Osteoblast (primary cell): Measurements from ENCODE around the gene MYO5B. TPM values are rescaled to one million over a fixed set of nuclear protein-coding genes. Genes with fewer than 3 reads are reported as not detected.

Experiments
- DNase-seq: peaks from one replicate; pipeline ENCODE4 v3.0.0; 2011; ENCODE audit warnings: low spot score, mixed read lengths; ENCODE audit not compliant: insufficient read length; ENCODE audit errors: missing footprints
- H2AFZ ChIP-seq: 2 replicates; pipeline ENCODE4 v1.6.0; 2011; ENCODE audit warnings: mild to moderate bottlenecking, low read length
- H3K27ac ChIP-seq: 2 replicates; pipeline ENCODE4 v1.5.1; 2011; ENCODE audit warnings: mild to moderate bottlenecking, low read depth, low read length, moderate library complexity
- H3K27me3 ChIP-seq: 2 replicates; pipeline ENCODE4 v1.6.0; 2012; ENCODE audit warnings: mild to moderate bottlenecking, control low read depth, inconsistent platforms, low read length, moderate library complexity; ENCODE audit not compliant: insufficient read depth
- H3K36me3 ChIP-seq: 2 replicates; pipeline ENCODE4 v1.5.1; 2011; ENCODE audit warnings: mild to moderate bottlenecking, low read length, control low read depth, moderate library complexity; ENCODE audit not compliant: insufficient read depth
- H3K4me1 ChIP-seq: 2 replicates; pipeline ENCODE4 v1.5.1; 2011; ENCODE audit warnings: mild to moderate bottlenecking, low read length, control low read depth, moderate library complexity; ENCODE audit not compliant: insufficient read depth
- H3K4me2 ChIP-seq: 2 replicates; pipeline ENCODE4 v1.6.0; 2011; ENCODE audit warnings: mild to moderate bottlenecking, low read length; ENCODE audit not compliant: insufficient read depth
- H3K4me3 ChIP-seq: fragments of 200-600 bp; sonication (generic); 3 replicates; pipeline ENCODE4 v1.5.1; 2012; ENCODE audit warnings: mild to moderate bottlenecking, low read length, inconsistent platforms; ENCODE audit not compliant: insufficient read depth
- H3K79me2 ChIP-seq: 2 replicates; pipeline ENCODE4 v1.6.0; 2012; ENCODE audit warnings: mild to moderate bottlenecking, low read length, control low read depth, inconsistent platforms; ENCODE audit not compliant: insufficient read depth
- H3K9me3 ChIP-seq: 2 replicates; pipeline ENCODE4 v1.5.1; 2011; ENCODE audit warnings: low read depth, low read length, control low read depth
- H4K20me1 ChIP-seq: 2 replicates; pipeline ENCODE4 v1.6.0; 2012; ENCODE audit warnings: mild to moderate bottlenecking, low read length, control low read depth; ENCODE audit not compliant: insufficient read depth
- total RNA-seq: library from RNA; depleted of rRNA; stranded (reverse); fragments of >200 nt; gene quantifications from 2 replicates; pipeline ENCODE4 v1.2.3, GENCODE V29; 2012
- TF ChIP-seq, protein P1 (sequence below): IDR thresholded peaks from 2 replicates; pipeline ENCODE4 v1.5.1; 2011; ENCODE audit warnings: mild to moderate bottlenecking, low read depth, low read length, moderate library complexity; ENCODE audit errors: extremely low read depth

MYO5B gene
- total RNA-seq, 1 donor = 0.36 TPM

- Histone ChIP-seq H3K9me3 (no peaks in the 10 kb centered on the region), H3K4me3 (no peak overlapping the region), H4K20me1 (no peaks in the 10 kb centered on the region), H3K27me3 (peaks cover 6% of the 10 kb centered on the region), H3K4me1 (no peaks in the 10 kb centered on the region), H3K36me3 (no peaks in the 10 kb centered on the region), H3K4me2 (no peak overlapping the region), H2AFZ (no peak overlapping the region), H3K27ac (no peak overlapping the region), H3K79me2 (no peaks in the 10 kb centered on the region)
- no peak for DNase-seq
- TF ChIP-seq, protein P1, sequence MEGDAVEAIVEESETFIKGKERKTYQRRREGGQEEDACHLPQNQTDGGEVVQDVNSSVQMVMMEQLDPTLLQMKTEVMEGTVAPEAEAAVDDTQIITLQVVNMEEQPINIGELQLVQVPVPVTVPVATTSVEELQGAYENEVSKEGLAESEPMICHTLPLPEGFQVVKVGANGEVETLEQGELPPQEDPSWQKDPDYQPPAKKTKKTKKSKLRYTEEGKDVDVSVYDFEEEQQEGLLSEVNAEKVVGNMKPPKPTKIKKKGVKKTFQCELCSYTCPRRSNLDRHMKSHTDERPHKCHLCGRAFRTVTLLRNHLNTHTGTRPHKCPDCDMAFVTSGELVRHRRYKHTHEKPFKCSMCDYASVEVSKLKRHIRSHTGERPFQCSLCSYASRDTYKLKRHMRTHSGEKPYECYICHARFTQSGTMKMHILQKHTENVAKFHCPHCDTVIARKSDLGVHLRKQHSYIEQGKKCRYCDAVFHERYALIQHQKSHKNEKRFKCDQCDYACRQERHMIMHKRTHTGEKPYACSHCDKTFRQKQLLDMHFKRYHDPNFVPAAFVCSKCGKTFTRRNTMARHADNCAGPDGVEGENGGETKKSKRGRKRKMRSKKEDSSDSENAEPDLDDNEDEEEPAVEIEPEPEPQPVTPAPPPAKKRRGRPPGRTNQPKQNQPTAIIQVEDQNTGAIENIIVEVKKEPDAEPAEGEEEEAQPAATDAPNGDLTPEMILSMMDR = no peak
These were observed 120.5 kb downstream of the MYO5B start for GRCh38 chr18:50074404-50074803.

DNA sequence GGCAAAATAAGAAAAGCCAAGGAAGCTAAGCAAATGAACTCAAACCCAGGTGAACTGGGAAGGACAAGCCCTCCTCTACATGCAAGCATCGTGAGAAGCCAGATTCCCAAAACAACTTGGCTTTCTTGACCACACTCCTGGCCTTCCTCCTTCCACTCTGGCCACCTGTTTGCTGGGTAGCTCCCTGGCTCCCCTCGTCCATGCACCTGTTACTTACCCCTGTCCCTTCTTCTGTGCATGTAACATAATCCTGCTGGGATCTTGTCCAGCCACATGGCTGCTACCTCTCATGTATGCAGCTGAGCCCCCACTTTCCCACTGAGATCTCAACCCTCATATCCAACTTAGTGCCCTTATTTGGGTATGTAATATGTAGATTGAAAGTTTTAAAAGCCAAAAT, 121.6 kb downstream of the MYO5B start:
- Histone ChIP-seq H3K9me3 (no peaks in the 10 kb centered on the region), H3K79me2 (no peaks in the 10 kb centered on the region), H3K4me2 (no peak overlapping the region), H3K27ac (no peak overlapping the region), H4K20me1 (no peaks in the 10 kb centered on the region), H3K27me3 (peaks cover 6% of the 10 kb centered on the region), H2AFZ (no peak overlapping the region), H3K4me3 (no peak overlapping the region), H3K4me1 (no peaks in the 10 kb centered on the region), H3K36me3 (no peaks in the 10 kb centered on the region)
- TF ChIP-seq, protein P1 = no peak
- DNase-seq = no peak

- Histone ChIP-seq H3K27ac (no peak overlapping the region), H3K9me3 (no peaks in the 10 kb centered on the region), H3K79me2 (no peaks in the 10 kb centered on the region), H3K4me3 (no peak overlapping the region), H4K20me1 (no peaks in the 10 kb centered on the region), H3K4me2 (no peak overlapping the region), H3K36me3 (no peaks in the 10 kb centered on the region), H3K27me3 (no peaks in the 10 kb centered on the region), H3K4me1 (no peaks in the 10 kb centered on the region), H2AFZ (no peak overlapping the region)
- DNase-seq = no peak
- TF ChIP-seq, protein P1 = no peak
These were observed 122.8 kb downstream of the MYO5B start for GRCh38 chr18:50072146-50072545.

- Histone ChIP-seq H3K9me3 (no peaks in the 10 kb centered on the region), H3K4me1 (no peaks in the 10 kb centered on the region), H3K4me2 (no peak overlapping the region), H3K27me3 (no peaks in the 10 kb centered on the region), H3K36me3 (no peaks in the 10 kb centered on the region), H3K4me3 (no peak overlapping the region), H2AFZ (no peak overlapping the region), H4K20me1 (no peaks in the 10 kb centered on the region), H3K79me2 (no peaks in the 10 kb centered on the region), H3K27ac (no peak overlapping the region)
- DNase-seq = no peak
- TF ChIP-seq, protein P1 = no peak
These were observed 123.5 kb downstream of the MYO5B start for GRCh38 chr18:50071397-50071796.
